ENCODE measurements around the gene ZDHHC13. TPM values are rescaled to one million over a fixed set of nuclear protein-coding genes. Genes with fewer than 3 reads are reported as not detected.

The ZDHHC13 gene
- total RNA-seq, 1 experiment from 2014 or later: 35.5 TPM

GRCh38 chr11:19163617-19164016, 46.6 kb downstream of the ZDHHC13 start:
- ChIA-PET POLR2A (ENCODE audit: unreplicated experiment) (no interaction called here), CTCF (no interaction called here)
- Histone ChIP-seq H3K4me2 (no peak overlapping the region), H3K36me3 (ENCODE audit: low read depth) (peaks cover 58% of the 10 kb centered on the region), H3K4me3 (no peak overlapping the region), H3F3A (ENCODE audit: insufficient read depth, low read depth) (no peaks in the 10 kb centered on the region; the same call in 1 of the 2 replicates), H3K9me2 (ENCODE audit: insufficient read depth) (no peaks in the 10 kb centered on the region), H3K27me3 (ENCODE audit: insufficient read depth, low read depth) (no peaks in the 10 kb centered on the region), H4K20me1 (ENCODE audit: insufficient read depth) (no peaks in the 10 kb centered on the region), H3K9me3 (ENCODE audit: insufficient read depth, low read depth) (no peaks in the 10 kb centered on the region), H3K79me2 (ENCODE audit: low read depth) (no peaks in the 10 kb centered on the region), H3K4me1 (replicated peaks; ENCODE audit: insufficient read depth) (no peaks in the 10 kb centered on the region), H2AFZ (no peak overlapping the region), H3K27ac (no peak overlapping the region)
- TF ChIP-seq, protein P1, sequence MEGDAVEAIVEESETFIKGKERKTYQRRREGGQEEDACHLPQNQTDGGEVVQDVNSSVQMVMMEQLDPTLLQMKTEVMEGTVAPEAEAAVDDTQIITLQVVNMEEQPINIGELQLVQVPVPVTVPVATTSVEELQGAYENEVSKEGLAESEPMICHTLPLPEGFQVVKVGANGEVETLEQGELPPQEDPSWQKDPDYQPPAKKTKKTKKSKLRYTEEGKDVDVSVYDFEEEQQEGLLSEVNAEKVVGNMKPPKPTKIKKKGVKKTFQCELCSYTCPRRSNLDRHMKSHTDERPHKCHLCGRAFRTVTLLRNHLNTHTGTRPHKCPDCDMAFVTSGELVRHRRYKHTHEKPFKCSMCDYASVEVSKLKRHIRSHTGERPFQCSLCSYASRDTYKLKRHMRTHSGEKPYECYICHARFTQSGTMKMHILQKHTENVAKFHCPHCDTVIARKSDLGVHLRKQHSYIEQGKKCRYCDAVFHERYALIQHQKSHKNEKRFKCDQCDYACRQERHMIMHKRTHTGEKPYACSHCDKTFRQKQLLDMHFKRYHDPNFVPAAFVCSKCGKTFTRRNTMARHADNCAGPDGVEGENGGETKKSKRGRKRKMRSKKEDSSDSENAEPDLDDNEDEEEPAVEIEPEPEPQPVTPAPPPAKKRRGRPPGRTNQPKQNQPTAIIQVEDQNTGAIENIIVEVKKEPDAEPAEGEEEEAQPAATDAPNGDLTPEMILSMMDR (conservative IDR thresholded peaks at IDR 0.05): no peak
- no peak for TF ChIP-seq EZH2 (IDR thresholded peaks at IDR 0.05; ENCODE audit: low read depth)
- no peak for DNase-seq
- intact Hi-C loops (cut with micrococcal nuclease; ENCODE audit: unreplicated experiment): loop anchor here (5.0 kb wide), 1 partner anchor 389 kb away; no protein-coding TSS in a partner anchor
- BruUV-seq (replicated peaks): no TSS peak

DNA sequence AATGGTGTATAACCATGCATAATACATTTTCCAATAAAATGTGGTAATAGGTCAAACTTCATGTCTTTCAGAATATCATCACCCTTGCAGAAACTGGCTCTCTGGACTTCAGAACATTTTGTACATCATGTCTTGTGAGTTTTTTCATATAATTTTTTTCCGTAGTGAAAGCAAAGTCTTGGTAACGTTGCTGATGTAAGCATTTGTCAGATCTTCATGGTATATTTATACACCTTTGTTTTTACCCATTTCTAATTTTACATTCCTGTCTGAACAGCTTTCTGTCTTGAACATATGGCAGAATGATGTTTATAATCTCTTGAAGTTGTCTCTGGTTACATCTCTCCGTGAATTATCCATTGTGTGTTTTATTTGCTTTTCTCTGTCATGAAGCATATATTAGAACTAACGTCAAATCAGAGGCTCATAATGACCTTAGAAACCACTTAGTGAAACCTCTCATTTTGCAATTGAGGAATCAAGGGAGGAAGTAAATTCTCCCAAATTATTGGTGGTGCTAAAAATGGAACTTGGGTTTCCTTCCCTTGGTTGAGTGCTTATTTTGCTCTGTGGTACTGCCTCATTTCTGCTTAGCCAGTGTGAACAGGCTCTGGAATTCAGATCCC, 47.4 kb downstream of the ZDHHC13 start:
- no peaks in the 10 kb centered on the region for H3K9me2 ChIP-seq (ENCODE audit: insufficient read depth)
- ChIA-PET POLR2A (ENCODE audit: unreplicated experiment) (no interaction called here), CTCF (no interaction called here)
- H3K4me3 ChIP-seq: no peak overlapping the region
- no peak overlapping the region for H3K4me2 ChIP-seq
- no peaks in the 10 kb centered on the region for H4K20me1 ChIP-seq (ENCODE audit: insufficient read depth)
- H3K27ac ChIP-seq: no peak overlapping the region
- intact Hi-C loops (cut with micrococcal nuclease; ENCODE audit: unreplicated experiment): loop anchor here (5.0 kb wide), 1 partner anchor 388 kb away; no protein-coding TSS in a partner anchor
- no peak for TF ChIP-seq EZH2 (IDR thresholded peaks at IDR 0.05; ENCODE audit: low read depth)
- TF ChIP-seq, protein P1 (conservative IDR thresholded peaks at IDR 0.05): no peak
- no peaks in the 10 kb centered on the region for H3K9me3 ChIP-seq (ENCODE audit: insufficient read depth, low read depth)
- peaks cover 58% of the 10 kb centered on the region for H3K36me3 ChIP-seq (ENCODE audit: low read depth)
- H3K79me2 ChIP-seq (ENCODE audit: low read depth): no peaks in the 10 kb centered on the region
- no TSS peak for BruUV-seq (replicated peaks)
- H2AFZ ChIP-seq: no peak overlapping the region
- no peaks in the 10 kb centered on the region for H3K4me1 ChIP-seq (replicated peaks; ENCODE audit: insufficient read depth)
- no peaks in the 10 kb centered on the region for H3K27me3 ChIP-seq (ENCODE audit: insufficient read depth, low read depth)
- H3F3A ChIP-seq (ENCODE audit: insufficient read depth, low read depth): no peaks in the 10 kb centered on the region; the same call in 1 of the 2 replicates
- no peak for DNase-seq

DNA sequence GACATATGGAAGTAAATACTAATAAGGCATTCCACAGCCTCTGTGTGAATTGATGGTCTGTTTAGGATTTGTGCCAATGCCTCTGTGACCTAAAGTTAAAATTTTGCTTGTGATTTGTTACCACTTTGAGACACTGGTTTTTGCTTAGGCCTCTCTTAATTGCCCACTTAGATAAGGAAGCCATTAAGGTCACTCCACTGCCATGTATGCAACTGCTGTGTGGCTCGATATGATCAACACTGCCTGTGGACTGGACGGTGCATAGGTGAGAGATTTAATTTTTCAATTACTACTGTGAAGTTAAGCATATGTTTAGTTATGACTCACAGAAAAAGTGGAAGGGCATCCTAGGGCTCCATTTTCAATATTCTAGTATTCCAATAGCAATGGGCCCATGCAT, 47.9 kb downstream of the ZDHHC13 start:
- Histone ChIP-seq H3K79me2 (ENCODE audit: low read depth) (no peaks in the 10 kb centered on the region), H3K36me3 (ENCODE audit: low read depth) (peaks cover 53% of the 10 kb centered on the region), H4K20me1 (ENCODE audit: insufficient read depth) (no peaks in the 10 kb centered on the region), H3F3A (ENCODE audit: insufficient read depth, low read depth) (no peaks in the 10 kb centered on the region; the same call in 1 of the 2 replicates), H3K4me2 (no peak overlapping the region), H3K9me3 (ENCODE audit: insufficient read depth, low read depth) (no peaks in the 10 kb centered on the region), H2AFZ (no peak overlapping the region), H3K27ac (no peak overlapping the region), H3K4me1 (replicated peaks; ENCODE audit: insufficient read depth) (no peaks in the 10 kb centered on the region), H3K27me3 (ENCODE audit: insufficient read depth, low read depth) (no peaks in the 10 kb centered on the region), H3K4me3 (no peak overlapping the region), H3K9me2 (ENCODE audit: insufficient read depth) (no peaks in the 10 kb centered on the region)
- DNase-seq: no peak
- ChIA-PET POLR2A (ENCODE audit: unreplicated experiment) (no interaction called here), CTCF (no interaction called here)
- TF ChIP-seq, protein P1 (conservative IDR thresholded peaks at IDR 0.05): no peak
- no peak for TF ChIP-seq EZH2 (IDR thresholded peaks at IDR 0.05; ENCODE audit: low read depth)
- intact Hi-C loops (cut with micrococcal nuclease; ENCODE audit: unreplicated experiment): loop anchor here (5.0 kb wide), 1 partner anchor 387 kb away; no protein-coding TSS in a partner anchor
- no TSS peak for BruUV-seq (replicated peaks)

All from PC-9 (cell line).